ENCODE data around the gene DHRS13. TPM values are rescaled to one million over a fixed set of nuclear protein-coding genes. Genes with fewer than 3 reads are reported as not detected.

The DHRS13 gene
- total and polyA plus RNA-seq, 7 donors, result 2.1 to 15.0 (median 3.9) TPM

GRCh38 chr17:28912281-28912937, 9.5 kb upstream of the DHRS13 start:
- H3K4me3 ChIP-seq, result no peak overlapping the region
- no peaks in the 10 kb centered on the region for H3K27me3 ChIP-seq
- peaks cover 0 to 22% (median 21%) of the 10 kb centered on the region in 4 donors for H3K4me1 ChIP-seq
- no peaks in the 10 kb centered on the region for H3K9me3 ChIP-seq
- WGBS, 2 donors, result 55 to 81% methylated on average over 20 of the region's 20 CpGs
- peaks cover 62 to 87% (median 79%) of the 10 kb centered on the region in 4 donors for H3K36me3 ChIP-seq
- intact Hi-C loops (cut with DNase I), result no loop called here
- DNase-seq, result no peak
- TF ChIP-seq CTCF (IDR thresholded peaks at IDR 0.05) (no peak), POLR2A (IDR thresholded peaks at IDR 0.05) (no peak), POLR2AphosphoS5 (IDR thresholded peaks at IDR 0.05) (no peak), EP300 (IDR thresholded peaks at IDR 0.05) (no peak)
- H3K27ac ChIP-seq, result peak overlapping the region in 1 of 4 donors; percentile 5

GRCh38 chr17:28911411-28912045, 8.6 kb upstream of the DHRS13 start:
- Histone ChIP-seq H3K27me3 (no peaks in the 10 kb centered on the region), H3K9me3 (no peaks in the 10 kb centered on the region), H3K36me3 (peaks cover 60 to 87% (median 71%) of the 10 kb centered on the region in 4 donors), H3K4me3 (no peak overlapping the region), H3K27ac (no peak overlapping the region), H3K4me1 (peaks cover 0 to 30% (median 29%) of the 10 kb centered on the region in 4 donors)
- TF ChIP-seq EP300 (IDR thresholded peaks at IDR 0.05), result no peak
- intact Hi-C loops (cut with DNase I), result no loop called here
- 93 to 94% methylated on average over 13 of the region's 13 CpGs for WGBS, 2 donors
- DNase-seq, result no peak

DNA sequence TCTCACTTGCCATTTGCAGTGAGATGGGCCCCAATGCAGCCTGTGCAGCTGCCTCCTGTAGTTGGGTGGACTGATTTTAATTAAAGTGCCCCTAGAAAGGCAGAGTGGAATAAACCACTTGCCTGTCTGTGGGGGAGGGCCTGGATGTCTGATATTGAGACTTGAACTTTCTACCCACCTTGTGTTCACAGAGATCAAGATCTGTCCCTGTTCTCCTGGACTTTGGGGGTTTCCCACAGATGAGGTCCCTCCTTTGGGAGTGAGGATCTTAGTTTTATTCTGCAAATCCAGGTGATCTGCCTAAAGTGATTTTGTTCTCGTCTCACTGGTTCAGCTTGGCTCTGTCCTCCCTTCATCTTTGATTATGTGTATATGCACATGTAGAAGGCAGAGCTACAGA, 7.7 kb upstream of the DHRS13 start:
- H3K4me3 ChIP-seq, result no peak overlapping the region
- H3K36me3 ChIP-seq, result peaks cover 62 to 87% (median 70%) of the 10 kb centered on the region in 4 donors
- no peak overlapping the region for H3K27ac ChIP-seq
- WGBS, 2 donors, result 88% methylated on average over 1 of the region's 1 CpG
- peaks cover 0 to 37% (median 34%) of the 10 kb centered on the region in 4 donors for H3K4me1 ChIP-seq
- no peak for TF ChIP-seq CTCF (IDR thresholded peaks at IDR 0.05)
- intact Hi-C loops (cut with DNase I), result no loop called here
- H3K9me3 ChIP-seq, result no peaks in the 10 kb centered on the region
- H3K27me3 ChIP-seq, result no peaks in the 10 kb centered on the region
- no peak for DNase-seq

DNA sequence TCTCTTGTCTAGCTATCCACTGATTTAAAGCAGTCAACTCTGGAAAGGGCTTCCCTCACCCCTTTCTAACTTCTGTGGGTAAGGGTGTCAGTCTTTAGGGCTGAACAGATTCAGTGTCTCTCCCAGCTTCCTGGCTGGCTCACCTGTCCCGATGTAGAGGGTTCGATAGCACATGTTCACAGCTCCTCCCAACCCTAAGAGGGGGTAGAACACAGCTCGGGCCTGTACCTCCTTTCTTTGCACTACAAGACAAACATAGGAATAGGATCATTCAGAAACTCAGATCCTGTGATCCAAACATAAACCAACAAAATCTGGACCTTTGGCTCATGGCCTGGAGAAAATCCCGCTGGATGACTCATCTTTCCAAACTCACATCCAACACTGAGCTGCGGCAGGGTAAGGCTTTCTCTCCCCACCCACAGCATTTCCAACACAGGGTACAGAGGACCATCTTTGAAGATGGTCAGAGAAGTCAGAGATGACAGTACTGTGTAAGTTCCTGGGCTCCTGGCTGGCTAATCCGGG, 5.8 kb upstream of the DHRS13 start:
- intact Hi-C loops (cut with DNase I), result no loop called here

More for the DNA sequence above, 5.8 kb upstream of the DHRS13 start:
- H3K36me3 ChIP-seq, result peaks cover 51 to 70% (median 58%) of the 10 kb centered on the region in 4 donors
- H3K27ac ChIP-seq, result peak overlapping the region; percentile 72 to 88 (median 84)
- TF ChIP-seq CTCF (IDR thresholded peaks at IDR 0.05), result no peak
- TF ChIP-seq POLR2AphosphoS5 (IDR thresholded peaks at IDR 0.05), result peak in 2 of 4 donors; percentile 20 to 63
- H3K4me3 ChIP-seq, result no peak overlapping the region
- 49 to 66% methylated on average over 6 of the region's 6 CpGs for WGBS, 2 donors
- H3K4me1 ChIP-seq, result peaks cover 0 to 37% (median 34%) of the 10 kb centered on the region in 4 donors
- peak; percentile 87 for DNase-seq
- no peaks in the 10 kb centered on the region for H3K9me3 ChIP-seq
- no peaks in the 10 kb centered on the region for H3K27me3 ChIP-seq

Measured in sigmoid colon (tissue), 7 donors.